ENCODE data around the gene VPS26A. TPM values are rescaled to one million over a fixed set of nuclear protein-coding genes. Genes with fewer than 3 reads are reported as not detected.

The VPS26A gene
- total RNA-seq, 1 donor from 2014 or later: 61.6 TPM

DNA sequence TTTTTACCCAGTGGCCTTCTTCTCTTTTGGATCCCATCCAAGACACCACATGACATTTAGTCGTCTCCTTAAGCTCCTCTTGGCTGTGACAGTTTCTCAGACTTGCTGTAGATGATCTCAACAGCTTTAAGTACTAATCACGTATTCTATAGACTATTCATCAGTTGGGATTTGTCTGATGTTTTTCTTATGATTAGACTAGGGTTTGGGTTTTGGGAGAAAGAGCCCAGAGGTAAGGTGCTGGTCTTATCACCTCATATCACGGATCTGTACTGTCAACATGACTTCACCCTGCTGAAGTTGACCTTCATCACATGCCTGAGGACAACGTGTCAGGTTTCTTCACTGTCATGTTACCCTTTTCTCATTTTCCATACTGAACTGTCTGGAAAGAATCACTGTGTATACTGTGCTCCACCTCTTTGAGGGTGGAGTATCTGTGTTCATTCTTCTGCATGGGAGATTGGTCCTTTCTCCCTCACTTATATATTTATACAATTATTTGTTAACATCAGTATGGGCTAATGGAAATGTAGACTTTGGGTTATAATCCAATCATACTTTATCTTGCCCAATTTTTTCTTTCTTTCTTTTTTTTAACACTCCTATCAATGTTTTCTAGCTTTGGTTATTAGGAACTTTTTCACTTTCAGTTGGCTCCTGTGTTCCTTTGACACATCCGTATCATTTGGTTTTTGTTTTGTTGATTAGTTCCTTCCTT lies 89.8 kb downstream of the VPS26A start:
- Mint-ChIP-seq H3K27me3 (ENCODE audit: low read depth, unreplicated experiment) (no peaks in the 10 kb centered on the region), H3K36me3 (ENCODE audit: low read depth, unreplicated experiment) (no peaks in the 10 kb centered on the region), H3K9me3 (ENCODE audit: unreplicated experiment) (no peaks in the 10 kb centered on the region), H3K4me1 (ENCODE audit: low read depth, unreplicated experiment) (peaks cover 31% of the 10 kb centered on the region), H3K4me3 (ENCODE audit: unreplicated experiment) (no peak overlapping the region), H3K27ac (ENCODE audit: unreplicated experiment) (no peak overlapping the region)
- TF ChIP-seq, protein P1, sequence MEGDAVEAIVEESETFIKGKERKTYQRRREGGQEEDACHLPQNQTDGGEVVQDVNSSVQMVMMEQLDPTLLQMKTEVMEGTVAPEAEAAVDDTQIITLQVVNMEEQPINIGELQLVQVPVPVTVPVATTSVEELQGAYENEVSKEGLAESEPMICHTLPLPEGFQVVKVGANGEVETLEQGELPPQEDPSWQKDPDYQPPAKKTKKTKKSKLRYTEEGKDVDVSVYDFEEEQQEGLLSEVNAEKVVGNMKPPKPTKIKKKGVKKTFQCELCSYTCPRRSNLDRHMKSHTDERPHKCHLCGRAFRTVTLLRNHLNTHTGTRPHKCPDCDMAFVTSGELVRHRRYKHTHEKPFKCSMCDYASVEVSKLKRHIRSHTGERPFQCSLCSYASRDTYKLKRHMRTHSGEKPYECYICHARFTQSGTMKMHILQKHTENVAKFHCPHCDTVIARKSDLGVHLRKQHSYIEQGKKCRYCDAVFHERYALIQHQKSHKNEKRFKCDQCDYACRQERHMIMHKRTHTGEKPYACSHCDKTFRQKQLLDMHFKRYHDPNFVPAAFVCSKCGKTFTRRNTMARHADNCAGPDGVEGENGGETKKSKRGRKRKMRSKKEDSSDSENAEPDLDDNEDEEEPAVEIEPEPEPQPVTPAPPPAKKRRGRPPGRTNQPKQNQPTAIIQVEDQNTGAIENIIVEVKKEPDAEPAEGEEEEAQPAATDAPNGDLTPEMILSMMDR (IDR thresholded peaks at IDR 0.05; ENCODE audit: insufficient read depth, low read depth, low read length): no peak
- TF ChIP-seq EZH2 (IDR thresholded peaks at IDR 0.05; ENCODE audit: insufficient read depth, low read length): no peak
- Histone ChIP-seq H3K36me3 (ENCODE audit: insufficient read depth, low read length) (peaks cover 5% of the 10 kb centered on the region), H2AFZ (ENCODE audit: low read depth, low read length) (no peak overlapping the region), H3K4me2 (ENCODE audit: low read length) (no peak overlapping the region), H3K27ac (ENCODE audit: low read depth, low read length) (no peak overlapping the region), H3K9ac (ENCODE audit: low read length) (no peak overlapping the region), H3K4me3 (ENCODE audit: insufficient read depth, low read depth, low read length) (no peak overlapping the region), H3K27me3 (ENCODE audit: insufficient read depth, low read length) (peaks cover 2% of the 10 kb centered on the region), H3K4me1 (ENCODE audit: insufficient read depth, low read length) (peaks cover 6% of the 10 kb centered on the region), H4K20me1 (ENCODE audit: insufficient read depth, low read length) (no peaks in the 10 kb centered on the region), H3K9me3 (ENCODE audit: insufficient read depth, low read depth, low read length) (no peaks in the 10 kb centered on the region), H3K79me2 (ENCODE audit: insufficient read depth, low read length) (no peaks in the 10 kb centered on the region)
- FAIRE-seq (no peak), DNase-seq (ENCODE audit: low read depth) (no peak)

DNA sequence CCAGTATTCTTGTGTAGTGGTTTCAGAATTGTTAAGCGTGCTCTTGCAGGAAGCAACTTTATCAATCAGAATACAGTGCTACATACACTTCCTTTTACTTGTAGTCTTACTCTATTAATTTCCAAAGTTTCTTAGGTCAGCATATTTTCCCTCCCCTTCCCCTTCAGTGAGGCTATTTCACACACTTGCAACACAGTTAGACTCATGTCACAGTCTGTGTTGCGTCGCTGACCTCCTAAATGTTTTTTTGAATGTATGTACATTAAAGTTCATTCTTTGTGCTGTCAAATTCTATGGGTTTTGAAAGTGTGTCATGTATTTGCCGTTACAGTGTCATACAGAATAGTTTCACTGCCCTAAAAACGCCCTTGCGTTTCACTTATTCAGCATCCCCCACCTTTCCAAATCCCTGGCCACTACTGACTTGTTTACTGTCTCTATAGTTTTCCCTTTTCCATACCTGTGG lies 90.7 kb downstream of the VPS26A start:
- no peak overlapping the region for H3K4me3 Mint-ChIP-seq (ENCODE audit: unreplicated experiment)
- Histone ChIP-seq H3K27ac (ENCODE audit: low read depth, low read length) (no peak overlapping the region), H3K9me3 (ENCODE audit: insufficient read depth, low read depth, low read length) (no peaks in the 10 kb centered on the region), H3K4me3 (ENCODE audit: insufficient read depth, low read depth, low read length) (no peak overlapping the region), H3K9ac (ENCODE audit: low read length) (no peak overlapping the region), H3K27me3 (ENCODE audit: insufficient read depth, low read length) (peaks cover 2% of the 10 kb centered on the region), H2AFZ (ENCODE audit: low read depth, low read length) (no peak overlapping the region), H3K4me2 (ENCODE audit: low read length) (no peak overlapping the region), H4K20me1 (ENCODE audit: insufficient read depth, low read length) (no peaks in the 10 kb centered on the region), H3K36me3 (ENCODE audit: insufficient read depth, low read length) (no peaks in the 10 kb centered on the region), H3K4me1 (ENCODE audit: insufficient read depth, low read length) (peaks cover 6% of the 10 kb centered on the region), H3K79me2 (ENCODE audit: insufficient read depth, low read length) (no peaks in the 10 kb centered on the region)
- H3K27ac Mint-ChIP-seq (ENCODE audit: unreplicated experiment): no peak overlapping the region
- H3K36me3 Mint-ChIP-seq (ENCODE audit: low read depth, unreplicated experiment): no peaks in the 10 kb centered on the region
- no peaks in the 10 kb centered on the region for H3K27me3 Mint-ChIP-seq (ENCODE audit: low read depth, unreplicated experiment)
- peaks cover 36% of the 10 kb centered on the region for H3K4me1 Mint-ChIP-seq (ENCODE audit: low read depth, unreplicated experiment)
- no peak for DNase-seq (ENCODE audit: low read depth)
- H3K9me3 Mint-ChIP-seq (ENCODE audit: unreplicated experiment): no peaks in the 10 kb centered on the region
- FAIRE-seq: no peak
- TF ChIP-seq EZH2 (IDR thresholded peaks at IDR 0.05; ENCODE audit: insufficient read depth, low read length): no peak
- TF ChIP-seq, protein P1 (IDR thresholded peaks at IDR 0.05; ENCODE audit: insufficient read depth, low read depth, low read length): no peak
